Measurements from ENCODE around the gene AFG1L. TPM values are rescaled to one million over a fixed set of nuclear protein-coding genes. Genes with fewer than 3 reads are reported as not detected.

AFG1L gene
- total RNA-seq, 4 donors from 2014 or later: 6.7 to 8.6 (median 7.4) TPM

GRCh38 chr6:108419474-108419873, 124.6 kb downstream of the AFG1L start:
- H3K36me3 ChIP-seq: no peaks in the 10 kb centered on the region
- no peak overlapping the region for H3K27ac ChIP-seq
- no peak for DNase-seq
- 97% methylated on average over 1 of the region's 1 CpG for WGBS, 2 donors
- intact Hi-C loops (cut with DNase I): no loop called here
- no peak for TF ChIP-seq POLR2A (IDR thresholded peaks at IDR 0.05)
- TF ChIP-seq CTCF (IDR thresholded peaks at IDR 0.05): no peak
- no peak overlapping the region for H3K4me3 ChIP-seq (replicated peaks in 1 of 3)
- H3K4me1 ChIP-seq: no peaks in the 10 kb centered on the region
- H3K9me3 ChIP-seq: no peaks in the 10 kb centered on the region
- no peaks in the 10 kb centered on the region for H3K27me3 ChIP-seq

- TF ChIP-seq CTCF (IDR thresholded peaks at IDR 0.05) (no peak), POLR2A (IDR thresholded peaks at IDR 0.05) (no peak)
- Histone ChIP-seq H3K27me3 (no peaks in the 10 kb centered on the region), H3K9me3 (no peaks in the 10 kb centered on the region), H3K27ac (no peak overlapping the region), H3K4me3 (replicated peaks in 1 of 3) (no peak overlapping the region), H3K36me3 (no peaks in the 10 kb centered on the region), H3K4me1 (no peaks in the 10 kb centered on the region)
- WGBS, 2 donors: 71 to 73% methylated on average over 2 of the region's 2 CpGs
- intact Hi-C loops (cut with DNase I): no loop called here
- DNase-seq: no peak
These were observed 125.2 kb downstream of the AFG1L start for GRCh38 chr6:108419934-108420609.

- DNase-seq: no peak
These were observed 126.5 kb downstream of the AFG1L start for GRCh38 chr6:108421366-108421765.

GRCh38 chr6:108423982-108424705, 129.3 kb downstream of the AFG1L start:
- H3K9me3 ChIP-seq: no peaks in the 10 kb centered on the region
- H3K4me3 ChIP-seq (replicated peaks in 1 of 3): no peak overlapping the region
- no peak for TF ChIP-seq POLR2A (IDR thresholded peaks at IDR 0.05)
- H3K4me1 ChIP-seq: no peaks in the 10 kb centered on the region
- no peak overlapping the region for H3K27ac ChIP-seq
- no peaks in the 10 kb centered on the region for H3K27me3 ChIP-seq
- no peaks in the 10 kb centered on the region for H3K36me3 ChIP-seq
- 91 to 95% methylated on average over 1 of the region's 1 CpG for WGBS, 2 donors
- intact Hi-C loops (cut with DNase I): no loop called here
- no peak for DNase-seq

More at GRCh38 chr6:108421366-108421765, 126.5 kb downstream of the AFG1L start:
- Histone ChIP-seq H3K9me3 (no peaks in the 10 kb centered on the region), H3K27me3 (no peaks in the 10 kb centered on the region), H3K27ac (no peak overlapping the region), H3K4me1 (no peaks in the 10 kb centered on the region), H3K36me3 (no peaks in the 10 kb centered on the region), H3K4me3 (replicated peaks in 1 of 3) (no peak overlapping the region)
- 97% methylated on average over 6 of the region's 6 CpGs for WGBS, 2 donors
- intact Hi-C loops (cut with DNase I): no loop called here
- TF ChIP-seq CTCF (IDR thresholded peaks at IDR 0.05) (no peak), POLR2A (IDR thresholded peaks at IDR 0.05) (no peak)

GRCh38 chr6:108425428-108425827, 130.6 kb downstream of the AFG1L start:
- 94 to 96% methylated on average over 2 of the region's 2 CpGs for WGBS, 2 donors
- TF ChIP-seq POLR2A (IDR thresholded peaks at IDR 0.05) (no peak), CTCF (IDR thresholded peaks at IDR 0.05) (no peak)
- H3K4me1 ChIP-seq: no peaks in the 10 kb centered on the region
- no peak for DNase-seq
- H3K9me3 ChIP-seq: no peaks in the 10 kb centered on the region
- intact Hi-C loops (cut with DNase I): no loop called here
- no peaks in the 10 kb centered on the region for H3K36me3 ChIP-seq
- H3K27me3 ChIP-seq: no peaks in the 10 kb centered on the region
- H3K4me3 ChIP-seq (replicated peaks in 1 of 3): no peak overlapping the region
- H3K27ac ChIP-seq: no peak overlapping the region
